Stimulated activated naive CD8-positive, alpha-beta T cell treated with anti-CD3 and anti-CD28 coated beads, Interleukin-15, amount 100 ng/mL, for 72 hours (primary cell): ENCODE measurements around the gene GNG7.
A peak's percentile ranks its signal among the peaks of the same experiment; 100 is the strongest.
"Not testable (repeated sequence)": the region's sequence is repeated elsewhere in the genome, so short reads cannot be mapped to it uniquely, and the experiment has no call there.

Experiments
- ATAC-seq: fragments of 150-1000 bp; cut with Tn5 transposase; 2 replicates; pipeline ENCODE4 v1.10.0; 2021; ENCODE audit warnings: mild to moderate bottlenecking, moderate library complexity
- DNase-seq, 2 donors: peaks; one replicate each; pipeline ENCODE4 v3.0.0; 2021 to 2022
- H3K27ac Mint-ChIP-seq, 2 donors: one replicate each; pipeline ENCODE4 v1.8.0; 2022; ENCODE audit warnings: mild to moderate bottlenecking in 2 of 2, mixed read lengths in 2 of 2, moderate library complexity in 2 of 2
- H3K27me3 Mint-ChIP-seq: one replicate; pipeline ENCODE4 v1.8.0; 2022; ENCODE audit warnings: mixed read lengths
- H3K4me1 Mint-ChIP-seq: one replicate; pipeline ENCODE4 v1.8.0; 2022; ENCODE audit warnings: mild to moderate bottlenecking, mixed read lengths
- H3K4me3 Mint-ChIP-seq, 2 donors: one replicate each; pipeline ENCODE4 v1.8.0; 2022; ENCODE audit warnings: mild to moderate bottlenecking in 2 of 2, mixed read lengths in 2 of 2, moderate library complexity in 1 of 2
- H3K9me3 Mint-ChIP-seq, 2 donors: one replicate each; pipeline ENCODE4 v1.8.0; 2022; ENCODE audit warnings: mixed read lengths in 2 of 2

GNG7 gene

GRCh38 chr19:2703077-2703437 lies 563 bp upstream of the GNG7 start:
- H3K4me3 Mint-ChIP-seq = peak overlapping the region; percentile 44 to 63
- H3K9me3 Mint-ChIP-seq = no peaks in the 10 kb centered on the region
- DNase-seq (no peak), ATAC-seq (no peak)
- H3K27ac Mint-ChIP-seq = peak overlapping the region in 1 of 2 donors; percentile 44
- peaks cover 42% of the 10 kb centered on the region for H3K4me1 Mint-ChIP-seq
- no peaks in the 10 kb centered on the region for H3K27me3 Mint-ChIP-seq

GRCh38 chr19:2701361-2702169 lies 929 bp downstream of the GNG7 start:
- ATAC-seq (no peak), DNase-seq (no peak)
- Mint-ChIP-seq H3K27me3 (no peaks in the 10 kb centered on the region), H3K4me1 (peaks cover 42% of the 10 kb centered on the region), H3K9me3 (no peaks in the 10 kb centered on the region), H3K4me3 (peak overlapping the region; percentile 76 to 77), H3K27ac (no peak overlapping the region)

GRCh38 chr19:2700660-2701360 lies 1.7 kb downstream of the GNG7 start:
- H3K9me3 Mint-ChIP-seq = no peaks in the 10 kb centered on the region
- ATAC-seq (no peak), DNase-seq (no peak)
- peaks cover 42% of the 10 kb centered on the region for H3K4me1 Mint-ChIP-seq
- no peak overlapping the region for H3K4me3 Mint-ChIP-seq
- no peak overlapping the region for H3K27ac Mint-ChIP-seq
- H3K27me3 Mint-ChIP-seq = no peaks in the 10 kb centered on the region

- no peak for ATAC-seq
Observed at GRCh38 chr19:2699413-2700140, 2.9 kb downstream of the GNG7 start.

GRCh38 chr19:2694196-2694595 lies 8.3 kb downstream of the GNG7 start:
- no peak overlapping the region for H3K4me3 Mint-ChIP-seq
- ATAC-seq = no peak
- peak overlapping the region in 1 of 2 donors; percentile 21 for H3K27ac Mint-ChIP-seq
- no peaks in the 10 kb centered on the region for H3K9me3 Mint-ChIP-seq
- peaks cover 9% of the 10 kb centered on the region for H3K4me1 Mint-ChIP-seq
- no peak for DNase-seq
- no peaks in the 10 kb centered on the region for H3K27me3 Mint-ChIP-seq

More at GRCh38 chr19:2699413-2700140, 2.9 kb downstream of the GNG7 start:
- H3K4me1 Mint-ChIP-seq = peaks cover 42% of the 10 kb centered on the region
- no peaks in the 10 kb centered on the region for H3K9me3 Mint-ChIP-seq
- H3K4me3 Mint-ChIP-seq = no peak overlapping the region
- no peak overlapping the region for H3K27ac Mint-ChIP-seq
- no peaks in the 10 kb centered on the region for H3K27me3 Mint-ChIP-seq
- no peak for DNase-seq

- DNase-seq = no peak
- Mint-ChIP-seq H3K27me3 (no peaks in the 10 kb centered on the region), H3K27ac (no peak overlapping the region), H3K4me3 (no peak overlapping the region), H3K4me1 (peaks cover 3% of the 10 kb centered on the region), H3K9me3 (no peaks in the 10 kb centered on the region)
- no peak for ATAC-seq
Observed at GRCh38 chr19:2693492-2694160, 8.9 kb downstream of the GNG7 start.

GRCh38 chr19:2691951-2692350 lies 10.5 kb downstream of the GNG7 start:
- Mint-ChIP-seq H3K9me3 (no peaks in the 10 kb centered on the region), H3K4me1 (no peaks in the 10 kb centered on the region), H3K27me3 (no peaks in the 10 kb centered on the region), H3K4me3 (no peak overlapping the region), H3K27ac (no peak overlapping the region)
- DNase-seq (no peak), ATAC-seq (no peak)

- DNase-seq = no peak
- H3K27me3 Mint-ChIP-seq = no peaks in the 10 kb centered on the region
- no peak for ATAC-seq
- H3K4me3 Mint-ChIP-seq = no peak overlapping the region
- peak overlapping the region in 1 of 2 donors; percentile 33 for H3K27ac Mint-ChIP-seq
- H3K9me3 Mint-ChIP-seq = no peaks in the 10 kb centered on the region
- no peaks in the 10 kb centered on the region for H3K4me1 Mint-ChIP-seq
Observed at GRCh38 chr19:2690856-2691255, 11.6 kb downstream of the GNG7 start.

GRCh38 chr19:2686360-2686759 lies 16.1 kb downstream of the GNG7 start:
- no peak for ATAC-seq
- no peak for DNase-seq
- H3K9me3 Mint-ChIP-seq = no peaks in the 10 kb centered on the region
- no peaks in the 10 kb centered on the region for H3K27me3 Mint-ChIP-seq
- peak overlapping the region in 1 of 2 donors; percentile 8 for H3K27ac Mint-ChIP-seq
- no peaks in the 10 kb centered on the region for H3K4me1 Mint-ChIP-seq
- H3K4me3 Mint-ChIP-seq = no peak overlapping the region

GRCh38 chr19:2685204-2685704 lies 17.2 kb downstream of the GNG7 start:
- ATAC-seq (no peak), DNase-seq (no peak)
- Mint-ChIP-seq H3K27ac (no peak overlapping the region), H3K4me1 (no peaks in the 10 kb centered on the region), H3K9me3 (no peaks in the 10 kb centered on the region), H3K27me3 (no peaks in the 10 kb centered on the region), H3K4me3 (no peak overlapping the region)

- H3K4me1 Mint-ChIP-seq = no peaks in the 10 kb centered on the region
- DNase-seq = no peak
- ATAC-seq = no peak
- no peaks in the 10 kb centered on the region for H3K27me3 Mint-ChIP-seq
- peaks cover 0 to 5% of the 10 kb centered on the region in 2 donors for H3K9me3 Mint-ChIP-seq
- no peak overlapping the region for H3K27ac Mint-ChIP-seq
- no peak overlapping the region for H3K4me3 Mint-ChIP-seq
Observed at GRCh38 chr19:2683430-2684003, 19.0 kb downstream of the GNG7 start.

- Mint-ChIP-seq H3K9me3 (peaks cover 0 to 14% of the 10 kb centered on the region in 2 donors), H3K4me3 (no peak overlapping the region), H3K27me3 (no peaks in the 10 kb centered on the region), H3K4me1 (no peaks in the 10 kb centered on the region), H3K27ac (no peak overlapping the region)
- DNase-seq (no peak), ATAC-seq (no peak)
Observed at GRCh38 chr19:2680808-2681207, 21.7 kb downstream of the GNG7 start.

GRCh38 chr19:2679439-2679838 lies 23.1 kb downstream of the GNG7 start:
- ATAC-seq (no peak), DNase-seq (no peak)
- Mint-ChIP-seq H3K27me3 (no peaks in the 10 kb centered on the region), H3K9me3 (peaks cover 0 to 14% of the 10 kb centered on the region in 2 donors), H3K27ac (no peak overlapping the region), H3K4me3 (no peak overlapping the region), H3K4me1 (no peaks in the 10 kb centered on the region)

- not testable (repeated sequence) for DNase-seq, H3K27ac Mint-ChIP-seq, H3K4me1 Mint-ChIP-seq, ATAC-seq, H3K27me3 Mint-ChIP-seq, H3K4me3 Mint-ChIP-seq
- peaks cover 0 to 14% of the 10 kb centered on the region in 2 donors for H3K9me3 Mint-ChIP-seq
Observed at GRCh38 chr19:2678948-2679347, 23.5 kb downstream of the GNG7 start.
